HCT116 (cell line): Measurements from ENCODE around the gene ZNF462. TPM values are rescaled to one million over a fixed set of nuclear protein-coding genes. Genes with fewer than 3 reads are reported as not detected.

Source experiments
- ATAC-seq: fragments of 200-7000 bp; cut with Tn5 transposase; 2 replicates; pipeline ENCODE4 v1.9.1; 2020; ENCODE audit warnings: mild to moderate bottlenecking, moderate library complexity
- BruUV-seq: library from RNA; stranded (reverse); fragments of 400-500 nt; replicated peaks from 2 replicates; lab custom pipeline; 2021; lab: Mats Ljungman, UMichigan
- CTCF ChIA-PET: fragments of 300-600 bp; sonication (Branson Sonifier 250); formaldehyde crosslinking; loops from one replicate; lab custom pipeline; 2021; ENCODE audit warnings: antibody characterized with exemption; lab: Charles Lee
- POLR2A ChIA-PET: fragments of 300-600, 350-600 bp; sonication (Branson Sonifier 250); formaldehyde crosslinking; loops from one replicate; lab custom pipeline; 2021; ENCODE audit warnings: antibody characterized with exemption; lab: Charles Lee
- RAD21 ChIA-PET, 2 experiments: fragments of 300-600 bp; sonication (Branson Sonifier 250); formaldehyde crosslinking; loops; one replicate each; lab custom pipeline; 2023; ENCODE audit warnings: low total read pairs in 2 of 2; ENCODE audit not compliant: uncharacterized antibody in 2 of 2, unreplicated experiment in 2 of 2, low non-redundant PET in 1 of 2; lab: Charles Lee
- DNase-seq: peaks from one replicate; pipeline ENCODE4 v3.0.0-alpha.2; 2010; ENCODE audit warnings: low read depth, low spot score
- H2AFZ ChIP-seq: fragments of 200-600 bp; shearing (Covaris generic), sonication (generic); 2 replicates; pipeline ENCODE4 v1.6.1; 2017; ENCODE audit warnings: low read depth, mixed run types, mixed read lengths, antibody characterized with exemption, low read length; ENCODE audit not compliant: poor library complexity, severe bottlenecking
- H3K27ac ChIP-seq: 2 replicates; pipeline ENCODE4 v1.5.1; 2012; ENCODE audit warnings: low read depth, low read length
- H3K27me3 ChIP-seq: fragments of 200-600 bp; sonication (generic); 2 replicates; pipeline ENCODE4 v1.6.1; 2016; ENCODE audit warnings: mixed run types, low read length, mixed read lengths; ENCODE audit not compliant: insufficient read depth
- H3K36me3 ChIP-seq, 2 experiments: fragments of 200-500 bp in 1 of 2; fragments of 200-600 bp in 1 of 2; sonication (Bioruptor generic) in 1 of 2; sonication (generic) in 1 of 2; 2 replicates each; pipeline versions ENCODE4 v1.5.1 to v1.6.1; 2014 to 2016; ENCODE audit warnings: low read length in 2 of 2, inconsistent platforms in 1 of 2, mixed read lengths in 1 of 2, mixed run types in 1 of 2; ENCODE audit not compliant: insufficient read depth in 2 of 2, control insufficient read depth in 1 of 2
- H3K4me1 ChIP-seq, 2 experiments: fragments of 200-600 bp in 1 of 2; sonication (generic) in 1 of 2; 2 replicates each; pipeline versions ENCODE4 v1.5.1 to v1.6.1; 2012 to 2017; ENCODE audit warnings: low read length in 2 of 2, inconsistent platforms in 1 of 2, mild to moderate bottlenecking in 1 of 2, mixed read lengths in 1 of 2, mixed run types in 1 of 2, moderate library complexity in 1 of 2; ENCODE audit not compliant: insufficient read depth in 2 of 2, control insufficient read depth in 1 of 2
- H3K4me2 ChIP-seq: fragments of 200-600 bp; sonication (generic); 2 replicates; pipeline ENCODE4 v1.6.1; 2017; ENCODE audit warnings: mixed run types, low read length, mixed read lengths
- H3K4me3 ChIP-seq, 2 experiments: fragments of 200-600 bp in 1 of 2; sonication (generic) in 1 of 2; replicated peaks in 1 of 2; 2 replicates each; pipeline ENCODE4 v1.5.1; 2011 to 2016; ENCODE audit warnings: low read length in 2 of 2, control low read depth in 1 of 2, low read depth in 1 of 2, mild to moderate bottlenecking in 1 of 2, mixed read lengths in 1 of 2, mixed run types in 1 of 2
- H3K79me2 ChIP-seq: fragments of 200-600 bp; sonication (generic); 2 replicates; pipeline ENCODE4 v1.6.1; 2017; ENCODE audit warnings: mild to moderate bottlenecking, mixed run types, low read length, moderate library complexity, mixed read lengths; ENCODE audit not compliant: insufficient read depth
- H3K9ac ChIP-seq: fragments of 200-600 bp; sonication (generic); 2 replicates; pipeline ENCODE4 v1.6.1; 2016; ENCODE audit warnings: low read length, mixed read lengths
- H3K9me2 ChIP-seq: fragments of 200-600 bp; sonication (generic), shearing (Covaris generic); 2 replicates; pipeline ENCODE4 v1.6.1; 2017; ENCODE audit warnings: mixed run types, mild to moderate bottlenecking, moderate library complexity; ENCODE audit not compliant: insufficient read depth
- H3K9me3 ChIP-seq, 2 experiments: fragments of 200-500 bp in 1 of 2; fragments of 200-600 bp in 1 of 2; sonication (Bioruptor generic) in 1 of 2; sonication (generic) in 1 of 2; 2 replicates each; pipeline ENCODE4 v1.6.1; 2014 to 2017; ENCODE audit warnings: low read length in 2 of 2, mixed read lengths in 2 of 2, inconsistent platforms in 1 of 2, low read depth in 1 of 2, mild to moderate bottlenecking in 1 of 2, mixed run types in 1 of 2, moderate library complexity in 1 of 2; ENCODE audit not compliant: control insufficient read depth in 1 of 2, insufficient read depth in 1 of 2
- H4K20me1 ChIP-seq: fragments of 200-600 bp; sonication (generic), shearing (Covaris generic); 2 replicates; pipeline ENCODE4 v1.6.1; 2017; ENCODE audit warnings: mixed run types, mild to moderate bottlenecking, moderate library complexity; ENCODE audit not compliant: insufficient read depth
- ATF3 ChIP-seq: IDR thresholded peaks from 2 replicates; pipeline ENCODE4 v1.6.1; 2012
- CBX3 ChIP-seq: IDR thresholded peaks from 2 replicates; pipeline ENCODE4 v1.6.1; 2012; ENCODE audit warnings: low read depth
- CTCF ChIP-seq, 3 experiments: fragments of 200-600 bp in 1 of 3; sonication (generic) in 1 of 3; IDR thresholded peaks in 2 of 3; conservative IDR thresholded peaks in 1 of 3; 2 replicates each; pipeline ENCODE4 v1.5.1; 2012 to 2017; ENCODE audit warnings: low read depth in 2 of 3, low read length in 2 of 3, antibody characterized with exemption in 1 of 3, borderline replicate concordance in 1 of 3, control low read depth in 1 of 3, mild to moderate bottlenecking in 1 of 3, mixed read lengths in 1 of 3, mixed run types in 1 of 3, moderate library complexity in 1 of 3; ENCODE audit not compliant: insufficient read depth in 1 of 3
- ELF1 ChIP-seq: IDR thresholded peaks from 2 replicates; pipeline ENCODE4 v1.6.1; 2012; ENCODE audit warnings: low read depth, borderline replicate concordance
- EZH2 ChIP-seq: fragments of 200-600 bp; sonication (generic); IDR thresholded peaks from 2 replicates; pipeline ENCODE4 v1.6.1; 2017; ENCODE audit warnings: antibody characterized with exemption, mixed run types
- EZH2phosphoT487 ChIP-seq: fragments of 200-600 bp; IDR thresholded peaks from 2 replicates; pipeline ENCODE4 v1.6.1; 2018; ENCODE audit warnings: antibody characterized with exemption, borderline replicate concordance
- JUND ChIP-seq: IDR thresholded peaks from 2 replicates; pipeline ENCODE4 v1.6.1; 2012
- MAX ChIP-seq: IDR thresholded peaks from 2 replicates; pipeline ENCODE4 v1.6.1; 2012
- POLR2AphosphoS5 ChIP-seq: IDR thresholded peaks from 2 replicates; pipeline ENCODE4 v1.6.1; 2011; ENCODE audit warnings: mild to moderate bottlenecking, low read depth, low read length, moderate library complexity
- SIN3A ChIP-seq: IDR thresholded peaks from 2 replicates; pipeline ENCODE4 v1.6.1; 2012; ENCODE audit warnings: low read depth
- SRF ChIP-seq: IDR thresholded peaks from 2 replicates; pipeline ENCODE4 v1.6.1; 2012; ENCODE audit warnings: low read depth
- YY1 ChIP-seq: IDR thresholded peaks from 2 replicates; pipeline ENCODE4 v1.6.1; 2011; ENCODE audit warnings: low read length, low read depth, moderate library complexity, mild to moderate bottlenecking; ENCODE audit not compliant: insufficient replicate concordance; ENCODE audit errors: extremely low read depth
- ZNF274 ChIP-seq: fragments of 200-500 bp; sonication (Bioruptor generic); IDR thresholded peaks from 2 replicates; pipeline ENCODE4 v1.6.1; 2014; ENCODE audit warnings: mild to moderate bottlenecking, low read depth, low read length, inconsistent platforms
- intact Hi-C: fragments of 100-400 bp; cut with micrococcal nuclease; formaldehyde crosslinking; loops from 2 replicates; pipeline ENCODE4 v1.10.0; 2022
- total RNA-seq: library from RNA; stranded (reverse); gene quantifications from one replicate; pipeline ENCODE4 v1.2.1, GENCODE V29; 2021; ENCODE audit not compliant: unreplicated experiment

ZNF462 gene
- total RNA-seq, 1 experiment from 2014 or later: 18.1 TPM

- Histone ChIP-seq H3K9me2 (no peaks in the 10 kb centered on the region), H3K79me2 (peaks cover 7% of the 10 kb centered on the region), H3K9me3 (no peaks in the 10 kb centered on the region), H3K4me2 (no peak overlapping the region), H4K20me1 (no peaks in the 10 kb centered on the region), H3K4me1 (no peaks in the 10 kb centered on the region), H3K27ac (no peak overlapping the region), H3K4me3 (no peak overlapping the region), H3K27me3 (no peaks in the 10 kb centered on the region), H2AFZ (no peak overlapping the region), H3K9ac (no peak overlapping the region), H3K36me3 (no peaks in the 10 kb centered on the region)
- ChIA-PET CTCF (no interaction called here), POLR2A (no interaction called here), RAD21 (interaction anchor here in 1 of 2 experiments (0.6 kb wide), 1 partner anchor 16 kb away, joined by 4 read pairs; no protein-coding TSS in a partner anchor)
- ATAC-seq: no peak
- DNase-seq: no peak
- BruUV-seq: no TSS peak
- intact Hi-C loops: no loop called here
- TF ChIP-seq JUND: no peak
- no peak for TF ChIP-seq CTCF (IDR thresholded peaks at IDR 0.05 in 2 of 3, conservative IDR thresholded peaks at IDR 0.05 in 1 of 3; ENCODE audit: borderline replicate concordance in 1 of 3, insufficient read depth in 1 of 3, low read depth in 2 of 3, low read length in 2 of 3)
- TF ChIP-seq CBX3: no peak
- TF ChIP-seq EZH2: no peak
- no peak for TF ChIP-seq YY1
- TF ChIP-seq ELF1: no peak
Observed at GRCh38 chr9:106879439-106879882, 16.5 kb downstream of the ZNF462 start.

- DNase-seq (no peak), ATAC-seq (no peak)
- Histone ChIP-seq H3K79me2 (peaks cover 5% of the 10 kb centered on the region), H3K4me3 (no peak overlapping the region), H3K27ac (no peak overlapping the region), H3K27me3 (no peaks in the 10 kb centered on the region), H3K9me2 (no peaks in the 10 kb centered on the region), H4K20me1 (no peaks in the 10 kb centered on the region), H3K9ac (no peak overlapping the region), H3K36me3 (no peaks in the 10 kb centered on the region), H2AFZ (no peak overlapping the region), H3K4me1 (peaks cover 0 to 1% of the 10 kb centered on the region in 2 experiments; a peak in 2 of 4 replicates), H3K4me2 (no peak overlapping the region), H3K9me3 (no peaks in the 10 kb centered on the region)
- ChIA-PET RAD21 (interaction anchor here in 1 of 2 experiments (0.6 kb wide), 1 partner anchor 16 kb away, joined by 4 read pairs; no protein-coding TSS in a partner anchor), CTCF (no interaction called here), POLR2A (no interaction called here)
- intact Hi-C loops: no loop called here
- BruUV-seq: no TSS peak
- TF ChIP-seq SIN3A (no peak), SRF (no peak), MAX (no peak), CTCF (IDR thresholded peaks at IDR 0.05 in 2 of 3, conservative IDR thresholded peaks at IDR 0.05 in 1 of 3; ENCODE audit: borderline replicate concordance in 1 of 3, insufficient read depth in 1 of 3, low read depth in 2 of 3, low read length in 2 of 3) (no peak), ZNF274 (no peak), ATF3 (no peak), POLR2AphosphoS5 (no peak), EZH2phosphoT487 (no peak), YY1 (no peak)
Observed at GRCh38 chr9:106880081-106880480, 17.1 kb downstream of the ZNF462 start.
